ENCODE data around the gene FAM174C.
A peak's percentile ranks its signal among the peaks of the same experiment; 100 is the strongest.
"Not testable (repeated sequence)": the region's sequence is repeated elsewhere in the genome, so short reads cannot be mapped to it uniquely, and the experiment has no call there.

The FAM174C gene

DNA sequence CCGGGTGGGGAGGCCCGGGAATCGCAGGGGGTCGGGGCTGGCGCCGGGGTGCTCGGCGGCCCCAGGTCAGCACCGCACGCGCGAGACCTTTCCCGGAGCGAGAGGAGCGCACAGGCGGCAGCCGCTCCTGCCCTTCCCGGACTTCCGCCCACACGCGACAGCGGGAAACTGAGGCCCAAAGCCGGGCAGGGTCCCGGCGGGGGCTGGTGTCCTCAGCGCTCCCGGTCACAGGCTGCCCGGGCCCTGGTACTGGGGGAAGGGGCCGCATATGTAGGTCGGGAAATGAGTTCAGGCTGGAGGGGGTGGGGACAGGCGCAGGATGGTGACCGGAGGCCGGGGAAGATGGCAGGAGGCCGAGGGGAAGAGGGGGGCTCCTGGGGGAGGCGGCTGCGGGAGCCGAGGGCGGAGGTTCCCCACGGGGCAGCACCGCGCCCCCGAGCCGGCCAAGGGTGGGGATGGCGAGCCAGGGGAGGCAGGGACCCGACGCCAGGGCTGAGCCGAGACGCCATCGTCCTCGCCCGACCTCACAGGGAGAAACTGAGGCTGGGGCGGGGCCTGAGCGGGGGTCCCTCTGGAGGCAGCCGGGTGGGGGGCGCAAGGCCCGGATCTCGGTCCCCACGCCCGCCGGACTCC lies 38.2 kb upstream of the FAM174C start:
- no peak for DNase-seq (ENCODE audit: low read depth in 1 of 2, low spot score in 1 of 2)

DNA sequence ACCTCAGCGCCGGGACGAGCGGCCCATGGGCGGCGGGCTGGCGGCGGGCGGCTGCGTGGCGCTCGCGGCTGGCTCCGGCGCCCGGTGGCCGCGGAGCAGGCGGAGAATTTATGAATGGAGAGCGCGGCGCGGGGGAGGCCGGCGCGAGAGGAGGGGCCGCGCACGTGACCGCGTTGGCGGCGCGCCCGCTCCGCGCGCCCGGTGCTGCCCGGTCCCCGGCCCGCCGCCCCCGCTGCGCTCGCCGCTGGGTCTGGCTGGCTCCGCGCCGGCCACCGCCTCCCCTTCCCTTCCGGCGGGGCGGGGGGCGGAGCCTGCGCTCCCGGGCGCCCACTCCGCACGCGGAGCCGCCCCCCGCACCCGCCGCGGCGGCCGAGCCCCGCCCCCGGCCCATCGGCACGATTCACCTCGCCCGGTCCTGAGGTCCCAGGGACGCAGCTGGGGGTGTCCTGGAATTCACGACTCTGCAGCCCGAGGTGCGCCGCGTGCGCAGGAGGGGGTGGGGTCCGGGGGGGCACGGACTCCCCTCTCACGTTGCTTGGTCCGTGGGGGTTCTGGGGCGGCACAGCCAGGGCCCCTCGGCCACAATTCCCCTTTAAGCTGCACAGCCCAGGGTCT lies 37.5 kb upstream of the FAM174C start, which contains the start of gene CBARP:
Gene CBARP, minus strand, starts transcription at position 252 of the 615 bp plus-strand sequence. CDS start 1,905 bp downstream, outside the sequence.
- DNase-seq (ENCODE audit: low read depth in 1 of 2, low spot score in 1 of 2) = no peak

DNA sequence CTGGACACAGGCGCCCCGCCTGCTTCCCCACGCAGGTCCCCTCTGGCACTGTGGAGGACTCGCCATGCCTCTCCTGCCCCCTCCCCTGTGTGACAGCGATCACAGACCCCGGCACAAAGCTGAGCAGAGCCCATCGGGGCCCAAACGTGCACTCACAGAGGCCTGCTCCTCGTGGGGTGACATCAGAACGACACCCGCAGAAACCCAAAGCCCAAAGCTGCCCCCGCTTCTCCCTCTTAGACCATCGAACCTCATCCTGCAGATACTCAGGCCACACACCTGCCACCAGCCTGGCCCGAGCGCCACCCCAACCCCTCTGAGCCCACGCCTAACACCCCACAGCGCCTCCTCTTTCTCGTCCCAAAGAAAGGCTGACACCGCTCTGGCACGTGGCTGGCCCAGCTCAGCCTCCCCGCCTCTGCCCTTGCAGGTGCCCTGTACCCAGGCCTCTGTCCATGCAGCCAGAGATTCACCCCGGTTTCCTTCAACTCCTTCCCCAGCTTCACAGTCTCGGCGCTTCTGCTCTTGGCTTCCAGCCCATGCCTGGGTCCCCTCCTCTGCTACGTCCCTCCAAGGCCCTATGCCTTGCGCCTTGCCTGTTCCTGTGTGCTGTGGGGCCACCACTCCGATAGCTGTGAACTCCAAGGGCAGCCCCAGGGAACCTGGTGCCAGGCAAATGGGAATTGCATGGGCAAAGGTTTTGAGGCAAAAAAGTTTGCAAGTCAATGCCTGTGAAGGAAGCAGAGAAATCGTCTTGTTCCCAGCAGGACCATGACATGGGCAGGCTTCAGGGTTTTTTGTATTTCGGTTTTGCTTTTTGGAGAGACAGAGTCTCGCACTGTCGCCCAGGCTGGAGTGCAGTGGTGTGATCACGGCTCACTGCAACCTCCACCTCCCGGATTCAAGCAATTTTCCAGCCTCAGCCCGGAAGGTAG lies 36.7 kb upstream of the FAM174C start:
- no peak for DNase-seq (ENCODE audit: low read depth in 1 of 2, low spot score in 1 of 2)

DNA sequence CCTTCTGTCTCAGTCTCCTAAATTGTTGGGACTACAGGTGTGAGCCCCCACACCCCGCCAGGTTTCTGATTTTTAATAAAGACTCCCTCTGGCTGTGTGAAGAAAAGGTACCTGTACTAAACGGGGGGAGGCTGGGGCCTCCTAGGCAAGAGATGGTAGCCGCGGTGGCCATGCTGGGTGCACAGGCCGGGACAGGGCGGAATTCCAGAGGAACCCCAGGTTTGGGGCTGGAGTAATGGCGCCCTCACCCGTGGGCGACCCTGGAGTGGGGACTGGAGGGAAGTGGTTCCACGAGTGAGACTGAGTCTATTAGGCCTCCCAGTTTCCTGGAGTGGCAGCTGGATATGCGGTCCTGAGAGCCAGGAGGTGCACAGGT lies 35.9 kb upstream of the FAM174C start:
- no peak for DNase-seq (ENCODE audit: low read depth in 1 of 2, low spot score in 1 of 2)

DNA sequence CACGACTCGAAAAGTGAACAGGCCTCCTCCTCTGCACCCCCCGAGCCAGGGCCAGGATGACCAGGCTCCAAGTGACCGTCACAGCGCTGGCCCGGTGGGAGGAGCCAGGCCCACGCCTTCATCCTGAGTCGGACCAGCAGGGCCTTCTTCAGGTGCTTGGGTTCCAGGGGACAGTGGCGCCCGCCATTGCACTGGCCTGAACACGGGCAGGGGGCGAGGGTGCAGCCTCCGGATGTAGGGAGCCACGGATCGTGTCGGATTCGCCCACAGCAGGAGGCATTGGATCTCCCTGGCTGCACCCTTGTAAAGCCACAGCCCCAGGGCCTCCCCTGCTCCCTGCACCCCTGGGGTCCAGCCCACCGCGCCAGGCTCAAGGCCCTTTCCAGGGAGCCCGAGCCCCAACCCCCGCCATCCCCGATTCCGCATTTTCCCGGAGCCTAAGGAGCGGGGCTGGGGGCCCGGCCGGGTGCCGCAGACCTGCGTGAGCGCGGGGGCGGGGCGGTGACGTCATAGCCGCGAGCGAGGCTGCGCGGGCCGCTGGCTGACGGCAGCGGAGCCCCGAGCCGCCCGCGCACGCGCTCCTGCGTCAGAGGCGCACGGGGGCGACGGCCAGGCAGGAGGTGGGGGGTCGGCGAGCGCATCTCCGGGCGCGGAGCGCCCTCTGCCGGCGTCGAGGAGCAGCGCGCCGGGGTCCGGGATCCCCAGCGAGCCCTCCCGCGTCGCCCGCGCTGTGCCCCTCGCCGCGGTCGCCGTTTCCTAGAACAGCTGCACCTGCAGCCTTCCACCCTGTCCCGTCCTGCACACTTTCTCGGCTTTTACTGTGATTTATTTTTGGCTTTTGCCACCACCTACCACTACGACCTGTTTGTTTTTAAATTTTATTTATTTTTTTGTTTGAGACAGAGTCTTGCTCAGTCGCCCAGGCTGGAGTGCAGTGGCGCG lies 35.3 kb upstream of the FAM174C start:
- DNase-seq (ENCODE audit: low read depth in 1 of 2, low spot score in 1 of 2) = peak; percentile 86 to 88

DNA sequence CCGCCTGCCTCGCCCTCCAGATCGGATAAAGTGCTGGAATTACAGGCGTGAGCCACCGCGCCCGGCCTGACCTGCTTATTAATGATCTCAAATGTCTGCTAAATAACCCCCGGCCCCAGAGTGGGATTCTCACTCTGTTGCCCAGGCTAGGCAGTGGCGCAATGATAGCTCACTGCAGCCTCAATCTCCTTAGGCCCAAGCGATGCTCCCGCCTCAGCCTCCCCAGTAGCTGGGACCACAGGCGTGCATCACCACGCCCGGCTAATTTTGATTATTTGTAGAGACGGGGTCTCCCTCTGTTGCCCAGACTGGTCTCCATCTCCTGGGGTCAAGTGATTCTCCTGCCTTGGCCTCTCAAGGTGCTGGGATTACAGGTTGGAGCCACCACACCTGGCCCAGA lies 34.4 kb upstream of the FAM174C start:
- no peak for DNase-seq (ENCODE audit: low read depth in 1 of 2, low spot score in 1 of 2)

DNA sequence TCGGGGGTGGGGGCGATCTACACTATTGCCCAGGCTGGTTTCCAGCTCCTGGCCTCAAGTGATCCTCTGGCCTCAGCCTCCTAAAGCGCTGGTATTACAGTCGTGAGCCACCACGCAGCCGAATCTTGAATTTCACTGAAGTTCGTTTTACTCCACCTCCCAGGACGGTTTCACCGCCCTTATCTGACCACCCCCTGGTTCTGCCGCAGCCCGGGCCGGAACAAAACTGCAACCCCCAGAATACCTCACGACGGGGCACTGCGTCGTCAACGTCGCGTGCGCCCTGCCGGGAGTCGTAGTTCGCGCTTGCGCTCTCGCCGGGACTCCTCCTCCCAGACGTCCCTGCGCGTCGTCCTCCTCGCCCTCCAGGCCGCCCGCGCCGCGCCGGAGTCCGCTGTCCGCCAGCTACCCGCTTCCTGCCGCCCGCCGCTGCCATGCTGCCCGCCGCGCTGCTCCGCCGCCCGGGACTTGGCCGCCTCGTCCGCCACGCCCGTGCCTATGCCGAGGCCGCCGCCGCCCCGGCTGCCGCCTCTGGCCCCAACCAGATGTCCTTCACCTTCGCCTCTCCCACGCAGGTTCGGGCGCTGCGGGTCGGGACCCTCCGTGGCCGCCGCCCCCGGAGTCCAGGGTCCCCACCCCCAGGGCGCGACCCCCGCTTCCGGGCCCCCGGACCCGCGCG lies 33.8 kb upstream of the FAM174C start, which contains the start of gene ATP5F1D:
Gene ATP5F1D, plus strand, starts transcription at position 335 of the 679 bp plus-strand sequence. Its CDS starts 100 bp downstream, at position 435.
- DNase-seq (ENCODE audit: low read depth in 1 of 2, low spot score in 1 of 2) = peak; percentile 81 to 86

DNA sequence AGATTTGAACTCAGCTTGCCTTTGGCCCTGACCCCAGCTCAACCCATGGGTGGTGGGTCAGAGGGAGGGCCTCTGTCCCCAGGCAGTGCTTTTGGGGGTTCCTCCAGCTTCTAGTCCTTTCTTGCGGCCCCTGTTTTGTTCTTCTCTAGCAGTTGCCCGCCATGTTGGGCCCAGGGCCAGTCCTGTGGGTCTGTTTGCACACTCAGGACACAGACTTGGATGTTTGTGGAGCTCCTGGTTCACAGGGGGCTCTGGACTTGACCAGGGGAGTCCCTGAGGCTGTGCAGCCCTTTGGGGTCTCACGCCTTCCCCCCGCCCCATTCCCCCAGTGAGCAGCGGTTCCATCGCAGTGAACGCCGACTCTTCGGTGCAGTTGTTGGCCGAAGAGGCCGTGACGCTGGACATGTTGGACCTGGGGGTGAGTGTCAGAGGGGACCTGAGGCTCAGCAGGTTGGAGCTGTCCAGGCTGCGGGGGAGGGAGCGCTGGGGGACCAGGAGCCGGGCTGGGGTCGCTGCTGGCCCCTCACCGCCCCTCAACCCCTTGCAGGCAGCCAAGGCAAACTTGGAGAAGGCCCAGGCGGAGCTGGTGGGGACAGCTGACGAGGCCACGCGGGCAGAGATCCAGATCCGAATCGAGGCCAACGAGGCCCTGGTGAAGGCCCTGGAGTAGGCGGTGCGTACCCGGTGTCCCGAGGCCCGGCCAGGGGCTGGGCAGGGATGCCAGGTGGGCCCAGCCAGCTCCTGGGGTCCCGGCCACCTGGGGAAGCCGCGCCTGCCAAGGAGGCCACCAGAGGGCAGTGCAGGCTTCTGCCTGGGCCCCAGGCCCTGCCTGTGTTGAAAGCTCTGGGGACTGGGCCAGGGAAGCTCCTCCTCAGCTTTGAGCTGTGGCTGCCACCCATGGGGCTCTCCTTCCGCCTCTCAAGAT lies 31.3 kb upstream of the FAM174C start:
- DNase-seq (ENCODE audit: low read depth in 1 of 2, low spot score in 1 of 2) = peak; percentile 69 to 76

DNA sequence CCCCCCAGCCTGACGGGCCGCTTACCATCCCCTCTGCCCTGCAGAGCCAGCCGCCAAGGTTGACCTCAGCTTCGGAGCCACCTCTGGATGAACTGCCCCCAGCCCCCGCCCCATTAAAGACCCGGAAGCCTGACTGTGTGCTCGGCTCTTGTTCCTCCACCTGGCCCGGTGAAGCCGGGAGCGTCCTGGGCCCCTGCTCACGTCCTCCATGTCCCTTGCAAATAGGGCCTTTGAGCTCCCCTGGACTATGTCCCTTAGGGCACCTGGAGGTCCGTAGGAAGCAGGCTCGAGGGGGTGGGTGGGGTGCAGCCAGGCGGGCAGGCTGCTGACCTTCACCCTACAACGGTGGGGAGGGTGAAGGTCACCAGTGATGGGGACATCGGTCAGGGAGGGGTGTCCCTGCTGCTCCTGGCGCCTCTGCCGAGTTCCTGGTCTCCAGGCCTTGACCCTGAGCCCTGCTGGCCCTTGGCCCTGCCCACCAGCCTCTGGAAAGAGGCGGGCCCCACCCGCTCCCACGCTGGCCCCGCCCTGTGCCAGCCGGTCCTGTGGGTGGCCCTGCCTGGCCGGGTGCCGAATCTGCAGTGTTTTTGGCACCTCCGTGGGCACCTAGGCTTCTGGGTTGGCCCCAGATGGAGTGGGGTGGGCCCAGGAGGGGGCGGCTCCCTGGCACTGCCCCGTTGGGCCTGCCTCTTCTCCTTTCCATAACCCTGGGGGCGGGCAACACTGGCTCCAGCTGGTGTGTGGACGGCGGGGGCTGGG lies 30.5 kb upstream of the FAM174C start:
- no peak for DNase-seq (ENCODE audit: low read depth in 1 of 2, low spot score in 1 of 2)

DNA sequence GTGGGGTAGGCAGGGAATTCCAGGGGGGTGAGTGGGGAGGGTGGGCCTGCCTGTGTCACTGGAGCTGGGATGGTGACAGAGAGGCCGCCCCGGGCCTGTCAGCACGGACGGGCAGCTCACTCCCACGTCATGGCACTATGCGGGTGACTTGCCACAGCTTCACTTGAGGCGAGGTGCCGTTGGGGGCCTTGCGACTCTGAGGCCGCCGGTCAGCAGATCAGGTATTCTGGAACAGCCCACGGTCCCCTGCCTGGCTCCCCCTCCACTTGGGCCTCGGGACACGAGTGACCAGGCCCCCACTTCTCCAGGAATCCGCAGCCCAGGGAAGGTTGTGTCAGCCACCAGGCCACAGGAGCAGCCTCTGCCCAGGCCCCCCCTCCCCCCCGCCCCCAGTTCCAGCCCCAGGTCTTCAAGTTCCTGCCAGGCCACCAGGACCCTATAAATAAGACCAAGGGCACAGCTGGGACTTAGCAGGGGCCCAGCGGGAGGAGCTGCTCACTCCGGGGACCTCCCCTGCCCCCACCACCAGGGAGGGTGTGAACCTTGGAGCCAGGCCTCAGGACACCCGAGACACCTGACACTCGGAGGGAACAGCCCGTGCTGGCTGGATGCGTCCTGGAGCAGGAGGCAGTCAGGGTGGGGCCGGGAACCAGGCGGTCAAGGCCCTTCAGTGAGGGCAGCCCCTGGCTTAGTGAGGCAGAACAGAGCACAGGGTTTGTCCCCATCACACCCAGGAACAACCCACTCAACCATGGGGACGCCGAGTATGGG lies 29.7 kb upstream of the FAM174C start:
- no peak for DNase-seq (ENCODE audit: low read depth in 1 of 2, low spot score in 1 of 2)

DNA sequence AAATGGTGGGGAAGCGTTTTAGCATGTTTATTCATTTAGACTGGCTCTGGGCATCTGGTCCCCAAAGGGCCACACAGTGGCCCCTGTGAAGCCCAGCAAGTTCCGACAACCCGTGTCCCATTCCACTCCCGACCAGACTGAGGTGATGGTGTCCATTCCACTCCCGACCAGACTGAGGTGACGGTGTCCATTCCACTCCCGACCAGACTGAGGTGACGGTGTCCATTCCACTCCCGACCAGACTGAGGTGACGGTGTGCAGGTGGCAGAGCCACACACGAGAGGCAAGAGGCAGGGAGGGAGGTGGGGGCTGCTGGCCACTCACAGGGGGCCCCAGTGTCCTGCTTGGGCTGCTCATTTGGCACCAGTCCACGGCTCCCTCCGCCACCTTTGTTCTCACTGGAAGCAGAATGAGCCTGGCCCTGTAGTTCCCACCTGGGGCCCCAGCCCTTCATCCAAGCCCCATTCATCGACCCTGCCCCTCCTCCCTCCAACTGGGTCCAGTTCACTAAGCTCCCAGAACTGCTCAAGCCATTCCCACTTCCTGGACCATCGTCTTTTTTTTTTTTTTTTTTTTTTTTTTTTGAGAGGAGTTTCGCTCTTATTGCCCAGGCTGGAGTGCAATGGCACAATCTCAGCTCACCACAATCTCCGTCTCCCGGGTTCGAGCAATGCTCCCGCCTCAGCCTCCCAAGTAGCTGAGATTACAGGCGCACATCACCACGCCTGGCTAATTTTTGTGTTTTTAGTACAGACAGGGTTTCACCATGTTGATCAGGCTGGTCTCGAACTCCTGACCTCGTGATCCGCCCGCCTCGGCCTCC lies 28.9 kb upstream of the FAM174C start:
- DNase-seq (ENCODE audit: low read depth in 1 of 2, low spot score in 1 of 2) = not testable (repeated sequence)

DNA sequence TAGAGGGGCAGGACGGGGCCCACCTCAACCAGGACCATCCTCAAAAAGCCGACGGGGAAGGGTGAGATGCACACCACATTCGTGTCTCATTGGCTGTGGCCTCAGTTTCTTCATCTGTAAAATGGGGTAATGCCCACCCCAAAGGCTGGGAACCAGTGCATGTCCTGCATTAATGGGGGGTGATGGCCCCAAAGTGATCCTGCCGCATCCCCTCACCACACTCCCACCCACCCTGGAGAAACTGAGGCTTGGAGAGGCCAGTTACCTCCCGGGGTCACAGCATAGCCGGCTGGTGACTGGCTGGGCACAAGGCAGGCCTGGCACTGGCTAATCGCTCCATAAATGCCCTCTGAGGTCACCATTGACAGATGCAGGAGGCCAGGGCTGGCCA lies 27.6 kb upstream of the FAM174C start:
- DNase-seq (ENCODE audit: low read depth in 1 of 2, low spot score in 1 of 2) = no peak

DNA sequence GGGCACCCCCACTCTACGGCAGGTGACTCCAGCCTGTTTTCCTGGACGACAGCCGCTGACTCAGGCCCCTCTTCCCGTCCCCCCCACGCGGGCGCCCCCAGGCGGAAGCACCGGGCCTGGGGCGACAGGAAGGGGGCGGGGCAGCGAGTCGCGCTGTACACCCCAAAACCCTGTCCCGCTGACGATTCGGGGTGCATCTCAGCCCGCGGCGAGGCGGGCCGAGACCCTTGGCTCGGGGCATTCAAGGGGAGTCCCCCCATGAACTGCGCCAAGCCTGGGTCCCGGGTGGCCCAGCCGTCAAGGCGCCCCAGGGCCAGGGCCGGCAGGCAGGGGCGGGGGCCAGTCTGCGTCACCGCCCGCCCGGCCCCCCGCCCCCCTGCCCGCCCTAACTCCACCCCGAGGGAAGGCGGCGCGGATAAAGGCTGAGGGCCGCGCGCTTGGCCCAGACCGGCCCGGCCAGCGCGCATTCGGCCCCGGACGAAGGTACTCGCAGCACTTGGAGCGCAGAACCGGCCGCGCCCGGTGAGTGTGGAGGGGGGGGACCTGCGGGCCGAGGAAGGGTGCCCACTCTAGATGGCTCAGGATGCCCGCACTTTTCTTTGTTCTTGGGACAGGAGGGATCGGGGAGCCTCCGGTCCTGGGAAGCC lies 27.1 kb upstream of the FAM174C start, which contains the start of gene MIDN:
Gene MIDN, plus strand, starts transcription at position 445 of the 647 bp plus-strand sequence. CDS start 1,714 bp downstream, outside the sequence.
- DNase-seq (ENCODE audit: low read depth in 1 of 2, low spot score in 1 of 2) = no peak

DNA sequence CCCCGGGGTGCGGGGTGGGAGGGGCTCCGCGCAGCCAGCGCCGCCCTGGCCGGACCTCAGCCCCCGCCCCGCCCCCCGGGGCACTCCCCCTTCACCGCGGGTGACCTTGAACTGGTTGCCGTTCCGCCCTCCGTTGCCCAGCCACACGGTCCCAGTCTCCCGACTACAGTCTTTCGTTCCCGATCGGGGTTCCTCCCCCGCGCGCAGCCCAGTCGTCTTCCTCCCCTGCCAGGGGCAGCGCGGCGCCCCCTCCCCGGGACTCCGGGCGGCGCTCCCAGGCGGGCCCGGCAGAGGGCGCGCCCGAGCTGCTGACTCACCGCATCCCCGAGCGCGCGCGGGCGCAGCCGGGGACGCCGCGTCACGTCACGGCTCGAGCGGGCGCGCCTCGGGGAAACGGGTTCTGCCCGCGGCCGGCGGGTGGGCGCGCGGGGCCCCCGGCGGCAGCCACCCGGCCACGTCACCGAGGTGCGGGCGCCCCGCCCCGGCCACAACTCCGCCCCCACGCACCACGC lies 26.5 kb upstream of the FAM174C start:
- peak; percentile 65 to 69 for DNase-seq (ENCODE audit: low read depth in 1 of 2, low spot score in 1 of 2)

DNA sequence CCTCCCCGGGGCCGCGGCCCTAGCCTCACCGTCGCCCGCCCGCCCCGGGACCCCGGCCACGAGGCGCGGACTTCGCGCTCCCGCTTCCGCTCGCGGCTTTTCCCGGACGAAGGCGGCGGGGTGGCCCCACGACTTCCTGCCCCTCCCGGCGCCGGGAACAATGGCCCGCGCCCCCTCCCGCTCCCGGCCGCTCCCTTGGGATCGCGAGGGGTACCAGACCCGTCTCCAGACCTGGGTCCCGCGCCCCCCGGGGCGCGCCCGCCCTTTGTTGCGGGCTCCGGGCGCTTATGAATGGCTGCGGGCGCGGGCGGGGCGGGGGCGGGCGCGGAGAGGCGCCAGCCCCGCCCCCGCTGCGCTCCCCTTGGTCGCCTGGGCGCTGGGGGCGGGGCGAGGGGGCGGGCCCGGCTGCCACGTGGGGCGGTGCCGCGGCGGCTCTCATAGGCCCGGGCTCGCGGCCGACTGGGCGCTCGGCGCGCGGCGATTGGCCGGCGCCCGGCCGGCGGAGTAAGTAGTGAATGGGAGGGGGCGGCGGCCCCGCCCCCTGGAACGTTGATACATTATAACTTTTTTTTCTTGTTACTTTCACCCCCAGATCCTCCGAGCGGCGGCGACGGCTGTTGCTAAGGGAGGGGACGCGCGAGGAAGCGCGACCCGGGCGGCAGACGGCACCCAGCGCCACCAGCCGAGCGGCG lies 25.9 kb upstream of the FAM174C start:
- peak; percentile 87 to 91 for DNase-seq (ENCODE audit: low read depth in 1 of 2, low spot score in 1 of 2)

All from activated CD4-positive, alpha-beta T cell treated with anti-CD3 and anti-CD28 coated beads, Interleukin-2, amount 50 U/mL, for 24 hours (primary cell).